Activated naive CD8-positive, alpha-beta T cell treated with anti-CD3 and anti-CD28 coated beads for 36 hours (primary cell): Measurements from ENCODE around the gene MED26. TPM values are rescaled to one million over a fixed set of nuclear protein-coding genes. Genes with fewer than 3 reads are reported as not detected.
A peak's percentile ranks its signal among the peaks of the same experiment; 100 is the strongest.
"Not testable (repeated sequence)": the region's sequence is repeated elsewhere in the genome, so short reads cannot be mapped to it uniquely, and the experiment has no call there.

Experiments
- DNase-seq: peaks from one replicate; pipeline ENCODE4 v3.0.0; 2021
- H3K27ac Mint-ChIP-seq: one replicate; pipeline ENCODE4 v1.8.0; 2022; ENCODE audit warnings: mild to moderate bottlenecking, moderate library complexity, mixed read lengths
- H3K27me3 Mint-ChIP-seq: one replicate; pipeline ENCODE4 v1.8.0; 2022; ENCODE audit warnings: mild to moderate bottlenecking, mixed read lengths
- H3K36me3 Mint-ChIP-seq: one replicate; pipeline ENCODE4 v1.8.0; 2021; ENCODE audit warnings: mild to moderate bottlenecking, mixed read lengths
- H3K4me1 Mint-ChIP-seq: one replicate; pipeline ENCODE4 v1.8.0; 2021; ENCODE audit warnings: mixed read lengths
- H3K4me3 Mint-ChIP-seq: one replicate; pipeline ENCODE4 v1.8.0; 2022; ENCODE audit warnings: mild to moderate bottlenecking, moderate library complexity, mixed read lengths
- H3K9me3 Mint-ChIP-seq: one replicate; pipeline ENCODE4 v1.8.0; 2022; ENCODE audit warnings: mixed read lengths
- total RNA-seq, 2 experiments: library from RNA; stranded (reverse); gene quantifications; one replicate each; pipeline ENCODE4 v1.2.3, GENCODE V29; 2021

MED26 gene, protein sequence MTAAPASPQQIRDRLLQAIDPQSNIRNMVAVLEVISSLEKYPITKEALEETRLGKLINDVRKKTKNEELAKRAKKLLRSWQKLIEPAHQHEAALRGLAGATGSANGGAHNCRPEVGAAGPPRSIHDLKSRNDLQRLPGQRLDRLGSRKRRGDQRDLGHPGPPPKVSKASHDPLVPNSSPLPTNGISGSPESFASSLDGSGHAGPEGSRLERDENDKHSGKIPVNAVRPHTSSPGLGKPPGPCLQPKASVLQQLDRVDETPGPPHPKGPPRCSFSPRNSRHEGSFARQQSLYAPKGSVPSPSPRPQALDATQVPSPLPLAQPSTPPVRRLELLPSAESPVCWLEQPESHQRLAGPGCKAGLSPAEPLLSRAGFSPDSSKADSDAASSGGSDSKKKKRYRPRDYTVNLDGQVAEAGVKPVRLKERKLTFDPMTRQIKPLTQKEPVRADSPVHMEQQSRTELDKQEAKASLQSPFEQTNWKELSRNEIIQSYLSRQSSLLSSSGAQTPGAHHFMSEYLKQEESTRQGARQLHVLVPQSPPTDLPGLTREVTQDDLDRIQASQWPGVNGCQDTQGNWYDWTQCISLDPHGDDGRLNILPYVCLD
- total RNA-seq = 10 to 100 TPM; 16.0 to 17.2 TPM

DNA sequence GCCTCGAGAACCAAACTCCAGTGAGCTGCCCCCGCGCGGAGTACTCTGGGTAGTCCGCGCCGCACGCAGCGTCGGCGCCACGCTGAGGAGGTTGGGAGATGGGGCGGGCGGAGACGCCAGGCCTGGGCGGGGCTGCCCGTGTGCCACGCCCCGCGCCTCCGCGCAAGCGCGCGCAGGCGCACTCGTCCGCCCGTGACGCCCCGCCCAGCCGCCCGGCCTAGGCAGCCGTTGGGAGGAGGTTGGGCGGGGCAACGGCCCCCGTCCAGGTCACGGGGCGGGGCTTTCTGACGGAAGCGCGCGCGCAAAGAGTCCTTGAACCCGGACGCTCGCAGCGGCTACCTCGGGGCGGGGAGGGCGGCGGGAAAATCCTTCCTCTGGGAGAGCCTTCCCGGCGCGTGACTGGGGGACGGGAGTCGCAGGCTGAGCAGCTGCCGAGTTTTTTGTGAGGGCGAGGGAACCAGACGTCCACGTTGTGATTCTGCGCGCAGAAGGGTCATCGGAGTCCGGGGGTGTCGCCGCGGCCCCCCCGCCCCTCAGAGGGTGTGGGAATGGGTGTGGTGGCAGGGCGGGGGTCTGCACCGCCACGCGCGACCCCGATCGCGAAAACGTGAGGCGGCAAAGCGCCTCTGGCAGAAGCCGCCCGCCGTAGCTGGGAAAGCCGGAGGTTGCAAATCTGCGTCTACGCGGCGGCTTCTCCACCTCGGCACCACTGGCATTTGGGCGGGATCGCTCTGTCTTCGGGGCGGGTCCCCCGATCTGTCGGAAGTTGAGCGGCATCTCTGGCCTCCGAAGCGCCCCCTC, at the start of gene MED26:
Gene MED26, minus strand, starts transcription at position 22 of the 801 bp plus-strand sequence. CDS start 261 bp downstream, outside the sequence.
- no peaks in the 10 kb centered on the region for H3K27me3 Mint-ChIP-seq
- H3K9me3 Mint-ChIP-seq = no peaks in the 10 kb centered on the region
- peak; percentile 94 for DNase-seq
- peak within 1 kb of the TSS; percentile 100 for H3K27ac Mint-ChIP-seq
- peaks cover 40% of the 10 kb centered on the region for H3K4me1 Mint-ChIP-seq
- H3K36me3 Mint-ChIP-seq = peaks cover 25% of the 10 kb centered on the region
- H3K4me3 Mint-ChIP-seq = peak within 1 kb of the TSS; percentile 99

DNA sequence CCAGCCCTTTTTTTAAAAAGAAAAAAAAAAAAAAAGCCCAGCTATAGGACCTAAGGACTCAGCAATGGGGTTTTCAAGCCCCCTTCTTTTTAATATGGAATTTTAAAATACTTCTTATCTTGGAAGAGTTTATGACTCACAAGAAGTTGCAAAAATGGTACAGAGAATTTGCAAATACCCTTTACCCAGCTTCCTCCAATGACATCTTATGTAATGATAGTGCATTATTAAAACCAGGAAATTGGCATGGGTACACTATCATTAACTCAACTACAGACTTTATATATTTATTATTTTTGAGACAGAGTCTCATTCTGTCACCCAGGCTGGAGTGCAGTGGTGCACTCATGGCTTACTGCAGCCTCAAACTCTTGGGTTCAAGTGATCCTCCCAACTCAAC, 49.1 kb upstream of the MED26 start:
- H3K9me3 Mint-ChIP-seq = peaks cover 9% of the 10 kb centered on the region
- DNase-seq = no peak
- H3K4me1 Mint-ChIP-seq = no peaks in the 10 kb centered on the region
- H3K27me3 Mint-ChIP-seq = no peaks in the 10 kb centered on the region
- H3K36me3 Mint-ChIP-seq = peaks cover 12% of the 10 kb centered on the region
- no peak overlapping the region for H3K4me3 Mint-ChIP-seq
- H3K27ac Mint-ChIP-seq = no peak overlapping the region

DNA sequence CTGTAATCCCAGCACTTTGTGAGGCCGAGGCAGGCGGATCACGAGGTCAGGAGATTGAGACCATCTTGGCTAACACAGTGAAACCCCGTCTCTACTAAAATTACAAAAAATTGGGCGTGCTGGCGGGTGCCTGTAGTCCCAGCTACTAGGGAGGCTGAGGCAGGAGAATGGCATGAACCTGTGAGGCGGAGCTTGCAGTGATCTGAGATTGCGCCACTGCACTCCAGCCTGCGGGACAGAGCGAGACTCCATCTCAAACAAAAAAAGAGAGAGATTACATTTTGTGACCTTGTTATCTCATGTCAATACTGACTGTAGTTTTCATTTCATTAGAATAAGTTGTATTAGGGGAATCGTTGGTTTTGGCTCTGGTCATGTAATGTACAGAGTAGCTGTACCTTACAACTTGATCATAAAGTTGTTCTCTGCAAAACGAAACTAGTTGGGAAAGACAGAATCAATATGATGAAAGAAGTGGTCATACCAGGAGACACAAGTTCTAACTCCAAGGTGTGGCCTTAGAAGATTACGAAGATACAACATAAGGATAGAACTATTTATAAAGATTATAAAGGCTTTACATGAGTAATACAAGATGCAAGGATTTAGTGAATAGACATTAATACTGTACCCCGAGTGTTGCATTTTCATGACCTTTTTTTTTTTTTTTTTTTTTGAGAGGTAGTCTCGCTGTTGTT, 48.2 kb upstream of the MED26 start:
- Mint-ChIP-seq H3K27ac (no peak overlapping the region), H3K4me3 (no peak overlapping the region), H3K36me3 (peaks cover 8% of the 10 kb centered on the region), H3K27me3 (no peaks in the 10 kb centered on the region), H3K4me1 (no peaks in the 10 kb centered on the region), H3K9me3 (peaks cover 4% of the 10 kb centered on the region)
- no peak for DNase-seq

DNA sequence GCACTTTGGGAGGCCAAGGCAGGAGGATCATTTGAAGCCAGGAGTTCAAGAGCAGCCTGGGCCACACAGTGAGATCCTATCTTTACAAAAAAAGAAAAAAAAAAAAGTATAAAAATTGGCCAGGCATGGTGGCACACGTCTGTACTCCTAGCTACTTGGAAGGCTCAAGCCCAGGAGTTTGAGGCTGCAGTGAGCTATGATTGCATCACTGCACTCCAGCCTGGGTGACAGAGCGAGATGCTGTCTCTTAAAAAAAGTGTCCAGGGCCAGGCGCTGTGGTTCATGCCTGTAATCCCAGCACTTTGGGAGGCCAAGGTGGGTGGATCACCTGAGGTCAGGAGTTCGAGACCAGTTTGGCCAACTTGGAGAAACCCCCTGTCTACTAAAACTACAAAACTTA, 45.8 kb upstream of the MED26 start:
- not testable (repeated sequence) for H3K36me3 Mint-ChIP-seq, H3K4me1 Mint-ChIP-seq, DNase-seq, H3K27me3 Mint-ChIP-seq, H3K27ac Mint-ChIP-seq, H3K9me3 Mint-ChIP-seq, H3K4me3 Mint-ChIP-seq

DNA sequence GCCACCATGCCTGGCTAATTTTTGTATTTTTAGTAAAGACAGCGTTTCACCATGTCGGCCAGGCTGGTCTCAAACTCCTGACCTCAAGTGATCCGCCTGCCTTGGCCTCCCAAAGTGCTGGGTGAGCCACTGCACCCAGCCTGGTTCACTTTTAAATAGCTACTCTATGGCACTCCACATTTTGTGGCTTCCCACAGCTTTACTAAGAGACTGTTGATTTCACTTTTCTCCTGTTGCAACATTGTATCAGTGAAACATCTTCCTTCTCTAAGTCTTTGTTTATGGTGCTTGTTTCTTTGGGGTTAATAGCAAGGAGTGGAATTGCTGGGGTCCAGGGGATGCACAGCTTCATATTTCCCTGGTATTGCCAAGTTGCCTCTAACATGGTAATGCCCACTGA, 45.2 kb upstream of the MED26 start:
- Mint-ChIP-seq H3K36me3 (no peaks in the 10 kb centered on the region), H3K4me1 (no peaks in the 10 kb centered on the region), H3K4me3 (no peak overlapping the region), H3K9me3 (no peaks in the 10 kb centered on the region), H3K27me3 (no peaks in the 10 kb centered on the region), H3K27ac (no peak overlapping the region)
- DNase-seq = no peak

DNA sequence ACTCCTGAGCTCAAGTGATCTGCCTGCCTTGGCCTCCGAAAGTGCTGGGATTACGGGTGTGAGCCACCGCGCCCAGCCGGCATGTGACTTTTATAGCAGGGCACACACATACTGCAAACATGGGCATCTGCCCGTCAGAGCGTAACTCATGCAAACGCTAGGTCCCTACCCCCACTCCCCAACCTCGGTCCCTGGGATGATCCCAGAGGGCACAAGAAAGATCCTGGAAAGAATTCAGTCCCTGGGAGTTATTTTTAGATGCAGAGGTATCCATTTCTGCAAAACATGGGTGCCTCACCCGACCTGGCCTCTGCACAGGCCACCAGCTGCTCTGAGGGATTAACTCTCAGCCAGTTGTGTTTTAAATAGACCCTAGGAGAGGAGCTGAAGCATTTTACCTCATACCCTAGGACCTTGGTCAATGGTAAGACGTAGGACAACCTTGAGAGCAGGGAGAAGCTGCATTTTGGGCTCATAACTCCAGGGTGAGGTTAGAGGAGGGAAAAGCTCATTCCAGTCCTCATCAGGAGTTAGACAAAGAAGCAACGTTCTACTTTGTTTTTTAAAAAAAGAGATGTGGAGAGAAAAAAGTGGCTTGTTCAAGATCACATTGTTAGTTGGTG, 43.8 kb upstream of the MED26 start:
- Mint-ChIP-seq H3K4me3 (no peak overlapping the region), H3K36me3 (no peaks in the 10 kb centered on the region), H3K27me3 (no peaks in the 10 kb centered on the region), H3K9me3 (no peaks in the 10 kb centered on the region), H3K27ac (no peak overlapping the region), H3K4me1 (no peaks in the 10 kb centered on the region)
- DNase-seq = no peak

DNA sequence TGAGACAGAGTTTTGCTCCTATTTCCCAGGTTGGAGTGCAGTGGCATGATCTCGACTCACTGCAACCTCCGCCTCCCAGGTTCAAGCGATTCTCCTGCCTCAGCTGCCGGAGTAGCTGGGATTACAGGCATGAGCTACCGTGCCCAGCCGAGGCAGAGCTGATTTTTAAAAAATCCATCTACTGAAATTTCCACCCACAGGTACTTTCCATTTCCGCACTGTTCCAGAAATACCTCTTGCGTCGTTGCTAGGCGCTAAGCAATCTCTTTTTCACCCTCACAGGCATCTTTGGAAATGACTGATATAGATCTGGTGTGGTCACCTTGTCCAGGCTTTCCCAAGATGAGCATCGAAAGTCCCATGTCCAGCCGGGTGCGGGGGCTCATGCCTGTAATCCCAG, 42.3 kb upstream of the MED26 start:
- no peaks in the 10 kb centered on the region for H3K9me3 Mint-ChIP-seq
- no peaks in the 10 kb centered on the region for H3K36me3 Mint-ChIP-seq
- no peaks in the 10 kb centered on the region for H3K27me3 Mint-ChIP-seq
- no peak overlapping the region for H3K4me3 Mint-ChIP-seq
- no peak for DNase-seq
- H3K27ac Mint-ChIP-seq = no peak overlapping the region
- no peaks in the 10 kb centered on the region for H3K4me1 Mint-ChIP-seq

DNA sequence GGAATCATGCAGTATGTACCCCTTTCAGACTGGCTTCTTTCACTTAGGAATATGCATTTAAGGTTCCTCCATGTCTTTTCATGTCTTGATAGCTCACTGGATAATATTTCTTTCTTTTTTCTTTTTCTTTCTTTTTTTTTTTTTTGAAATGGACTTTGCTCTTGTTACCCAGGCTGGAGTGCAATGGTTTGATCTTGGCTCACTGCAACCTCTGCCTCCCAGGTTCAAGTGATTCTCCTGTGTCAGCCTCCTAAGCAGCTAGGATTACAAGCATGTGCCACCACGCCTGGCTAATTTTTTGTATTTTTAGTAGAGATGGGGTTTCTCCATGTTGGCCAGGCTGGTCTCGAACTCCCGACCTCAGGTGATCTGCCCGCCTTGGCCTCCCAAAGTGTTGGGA, 40.7 kb upstream of the MED26 start:
- H3K4me1 Mint-ChIP-seq, H3K9me3 Mint-ChIP-seq, H3K4me3 Mint-ChIP-seq, DNase-seq, H3K27me3 Mint-ChIP-seq, H3K27ac Mint-ChIP-seq, H3K36me3 Mint-ChIP-seq: not testable (repeated sequence)

DNA sequence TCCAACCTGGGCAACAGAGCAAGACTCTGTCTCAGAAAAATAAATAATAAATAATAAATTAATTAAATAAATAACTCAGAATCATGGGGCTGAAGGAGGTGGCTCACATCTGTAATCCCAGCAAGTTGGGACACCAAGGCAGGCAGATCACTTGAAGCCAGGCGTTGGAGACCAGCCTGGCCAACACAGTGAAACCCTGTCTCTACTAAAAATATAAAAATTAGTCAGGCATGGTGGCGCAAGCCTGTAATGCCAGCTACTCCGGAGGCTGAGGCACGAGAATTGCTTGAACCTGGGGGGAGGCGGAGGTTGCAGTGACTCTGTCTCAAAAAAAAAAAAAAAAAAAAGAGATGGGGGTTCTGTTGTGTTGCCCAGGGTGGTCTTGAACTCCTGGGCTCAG, 40.2 kb upstream of the MED26 start:
- H3K36me3 Mint-ChIP-seq = no peaks in the 10 kb centered on the region
- no peak overlapping the region for H3K4me3 Mint-ChIP-seq
- no peak overlapping the region for H3K27ac Mint-ChIP-seq
- H3K4me1 Mint-ChIP-seq = peaks cover 3% of the 10 kb centered on the region
- no peaks in the 10 kb centered on the region for H3K9me3 Mint-ChIP-seq
- DNase-seq = no peak
- no peaks in the 10 kb centered on the region for H3K27me3 Mint-ChIP-seq

DNA sequence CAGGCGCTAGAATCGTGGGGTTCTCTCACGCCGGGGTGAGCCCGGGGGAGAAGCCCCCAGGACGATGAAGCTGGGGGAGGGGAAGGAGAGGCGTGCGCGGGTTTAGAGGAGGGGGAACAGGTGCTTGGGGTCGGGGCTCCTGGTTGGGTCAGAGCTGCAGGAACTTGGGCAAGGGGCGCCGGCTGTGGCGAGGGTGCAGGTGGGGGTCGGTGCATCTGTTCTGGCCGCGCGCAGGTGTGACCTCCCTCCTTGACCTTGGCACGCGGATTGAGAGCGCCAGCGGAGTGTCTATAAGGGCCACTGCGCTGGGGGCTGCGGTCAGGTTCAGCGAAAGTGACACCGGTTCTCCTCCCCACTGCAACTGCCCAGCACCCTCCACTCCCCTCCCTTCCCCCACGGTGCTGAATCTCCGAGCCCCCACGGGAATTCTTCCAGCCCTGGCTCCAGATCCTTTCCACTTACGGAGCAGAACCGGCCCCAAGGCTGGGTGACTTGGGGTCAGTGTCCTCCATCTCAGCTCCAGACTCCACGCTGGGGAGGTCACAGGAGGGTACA, 33.6 kb upstream of the MED26 start:
- Mint-ChIP-seq H3K4me3 (peak overlapping the region; percentile 74), H3K9me3 (no peaks in the 10 kb centered on the region), H3K4me1 (peaks cover 27% of the 10 kb centered on the region), H3K36me3 (peaks cover 22% of the 10 kb centered on the region), H3K27ac (peak overlapping the region; percentile 54), H3K27me3 (peaks cover 10% of the 10 kb centered on the region)
- DNase-seq = peak; percentile 3

DNA sequence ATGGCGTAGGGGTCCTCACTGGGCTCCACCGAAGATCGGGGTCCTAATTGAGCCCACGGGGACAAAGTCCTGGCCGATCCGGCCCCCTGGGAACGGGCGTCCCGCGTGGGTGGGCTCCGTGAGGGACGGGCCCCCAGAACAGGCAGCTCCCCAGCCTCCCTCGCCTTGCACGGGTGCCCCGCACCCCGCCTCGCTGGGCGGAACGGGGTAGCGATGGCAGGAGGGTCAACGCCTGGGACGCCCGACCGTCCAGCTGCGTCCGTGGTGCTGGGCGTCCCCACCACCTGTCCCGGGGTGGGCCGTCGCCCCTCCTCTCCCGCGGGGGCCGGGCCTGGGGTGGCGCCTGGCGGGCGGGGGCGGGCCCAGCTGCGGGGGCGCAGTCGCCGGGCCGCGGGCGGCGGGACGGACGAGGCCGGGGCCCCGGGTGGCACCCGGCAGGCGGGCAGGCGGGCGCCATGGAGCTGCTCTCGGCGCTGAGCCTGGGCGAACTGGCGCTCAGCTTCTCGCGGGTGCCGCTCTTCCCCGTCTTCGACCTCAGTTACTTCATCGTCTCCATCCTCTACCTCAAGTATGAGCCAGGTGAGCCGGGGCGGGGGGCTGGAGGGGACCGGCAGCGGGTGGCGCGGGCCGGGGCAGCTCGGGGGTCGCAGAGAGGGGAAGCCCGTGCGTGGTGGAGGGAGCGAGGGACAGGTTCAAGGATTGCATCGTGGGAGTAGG, 32.9 kb upstream of the MED26 start, which contains the start of gene TMEM38A:
Gene TMEM38A, plus strand, starts transcription at position 377 of the 717 bp plus-strand sequence. Its CDS starts 79 bp downstream, at position 456.
- peaks cover 10% of the 10 kb centered on the region for H3K27me3 Mint-ChIP-seq
- H3K4me3 Mint-ChIP-seq = peak within 1 kb of the TSS; percentile 98
- H3K9me3 Mint-ChIP-seq = no peaks in the 10 kb centered on the region
- peak within 1 kb of the TSS; percentile 97 for H3K27ac Mint-ChIP-seq
- H3K4me1 Mint-ChIP-seq = peaks cover 31% of the 10 kb centered on the region
- H3K36me3 Mint-ChIP-seq = peaks cover 24% of the 10 kb centered on the region
- peak; percentile 63 for DNase-seq

DNA sequence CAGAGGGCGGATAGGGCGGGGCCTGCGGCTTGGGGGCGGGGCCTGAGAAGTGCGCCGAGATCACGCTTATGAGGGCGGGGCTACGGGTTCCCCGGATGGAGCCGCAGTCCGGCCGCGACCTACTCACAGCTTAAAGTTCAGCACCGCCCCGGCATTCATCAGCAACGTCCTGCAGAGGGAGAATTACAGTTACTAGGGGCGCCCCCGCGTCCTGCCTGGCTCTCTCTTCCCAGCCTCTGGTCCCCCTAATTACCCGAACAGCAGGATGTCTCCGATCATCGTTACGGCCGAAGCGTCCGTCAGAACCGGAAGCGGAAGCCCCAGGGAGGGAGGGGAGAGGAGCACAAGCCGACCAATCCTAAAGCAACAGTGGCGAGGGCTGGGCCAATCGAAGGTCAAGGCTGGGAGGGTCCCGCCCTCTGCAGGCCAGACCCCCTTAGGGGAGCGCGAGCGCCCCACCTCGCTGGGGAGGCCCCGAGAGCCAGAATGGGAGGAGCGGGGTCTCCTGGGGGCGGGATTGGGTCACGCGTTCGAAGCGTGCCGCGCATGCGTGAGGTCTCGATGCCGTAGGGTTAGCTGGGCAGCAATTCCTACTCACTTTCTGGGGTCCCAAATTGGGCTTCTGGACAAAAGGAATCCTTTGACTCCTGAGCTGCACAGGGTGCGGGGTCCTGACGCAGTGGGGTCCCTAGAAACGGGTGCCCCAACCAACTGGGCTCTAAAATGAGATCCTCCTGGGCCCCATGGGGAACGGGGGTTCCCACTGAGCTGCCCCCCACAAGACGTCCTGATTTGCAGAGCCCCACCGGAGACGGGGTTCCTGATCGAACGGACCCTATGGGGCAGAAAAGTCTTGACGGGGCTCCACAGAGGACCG, 32.1 kb upstream of the MED26 start, which contains the start of gene SMIM7:
Gene SMIM7, minus strand, starts transcription at position 313 of the 877 bp plus-strand sequence. Its CDS starts 34 bp downstream, at position 279.
- Mint-ChIP-seq H3K4me1 (peaks cover 31% of the 10 kb centered on the region), H3K36me3 (peaks cover 26% of the 10 kb centered on the region), H3K9me3 (no peaks in the 10 kb centered on the region), H3K4me3 (peak within 1 kb of the TSS; percentile 98), H3K27ac (peak within 1 kb of the TSS; percentile 97), H3K27me3 (peaks cover 10% of the 10 kb centered on the region)
- DNase-seq = peak; percentile 99

DNA sequence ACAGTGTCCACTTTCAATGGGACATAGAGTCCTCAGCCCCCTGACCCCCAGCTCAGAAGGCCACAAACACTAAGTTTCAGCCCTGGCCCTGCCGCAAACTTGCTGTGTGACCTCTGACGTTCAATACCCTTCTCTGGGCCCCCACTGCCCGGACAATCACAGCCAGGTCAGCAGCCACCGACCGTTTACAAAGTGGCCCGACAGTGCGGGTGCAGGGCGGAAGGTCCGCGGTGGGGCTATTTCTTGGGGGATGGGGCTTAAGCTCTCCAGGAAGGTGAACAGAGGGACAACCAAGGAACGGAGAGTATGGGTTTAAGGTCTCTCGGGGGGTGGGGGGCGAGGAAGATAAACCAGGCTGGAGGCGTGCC, 31.4 kb upstream of the MED26 start:
- DNase-seq = no peak
- Mint-ChIP-seq H3K4me3 (peak overlapping the region; percentile 98), H3K9me3 (no peaks in the 10 kb centered on the region), H3K4me1 (peaks cover 32% of the 10 kb centered on the region), H3K27me3 (peaks cover 10% of the 10 kb centered on the region), H3K27ac (peak overlapping the region; percentile 97), H3K36me3 (peaks cover 29% of the 10 kb centered on the region)
